Gastrocnemius medialis (tissue), 4 donors: ENCODE data around the gene APOL2. TPM values are rescaled to one million over a fixed set of nuclear protein-coding genes. Genes with fewer than 3 reads are reported as not detected.
A peak's percentile ranks its signal among the peaks of the same experiment; 100 is the strongest.

Source experiments
- ATAC-seq, 2 donors: fragments of 150-250 bp; one replicate each; pipeline ENCODE4 v1.9.1; 2016
- DNase-seq, 2 donors: peaks; one replicate each; pipeline ENCODE4 v3.0.0-alpha.2; 2019
- H3K27ac ChIP-seq, 4 donors: fragments of 200-600 bp; sonication (generic); 1 replicate in 1 of 4; 2 replicates in 3 of 4; pipeline ENCODE4 v1.5.1; 2016 to 2018; ENCODE audit warnings: mild to moderate bottlenecking in 2 of 4, moderate library complexity in 1 of 4
- H3K27me3 ChIP-seq, 3 donors: fragments of 200-600 bp; sonication (generic) in 2 of 3; 1 replicate in 1 of 3; 2 replicates in 2 of 3; pipeline versions ENCODE4 v1.5.1 to v1.6.0; 2016 to 2019; ENCODE audit warnings: mild to moderate bottlenecking in 1 of 3, moderate library complexity in 1 of 3
- H3K36me3 ChIP-seq, 2 donors: fragments of 200-600 bp; sonication (generic) in 1 of 2; one replicate each; pipeline ENCODE4 v1.5.1; 2017 to 2018
- H3K4me1 ChIP-seq, 2 donors: fragments of 200-600 bp; sonication (generic) in 1 of 2; one replicate each; pipeline ENCODE4 v1.5.1; 2016 to 2017; ENCODE audit warnings: mild to moderate bottlenecking in 2 of 2
- H3K4me3 ChIP-seq, 4 donors: fragments of 200-600 bp; sonication (generic) in 3 of 4; 1 replicate in 1 of 4; 2 replicates in 3 of 4; pipeline ENCODE4 v1.5.1; 2016 to 2019; ENCODE audit warnings: mild to moderate bottlenecking in 2 of 4
- H3K9me3 ChIP-seq, 3 donors: fragments of 200-600 bp; sonication (generic) in 2 of 3; 1 replicate in 1 of 3; 2 replicates in 2 of 3; pipeline ENCODE4 v1.5.1; 2016 to 2019
- CTCF ChIP-seq, 5 experiments: fragments of 450-650 bp in 3 of 5; fragments of 200-600 bp in 2 of 5; sonication (generic) in 2 of 5; IDR thresholded peaks in 4 of 5; conservative IDR thresholded peaks in 1 of 5; 1 replicate in 4 of 5; 2 replicates in 1 of 5; pipeline ENCODE4 v1.5.1; 2016 to 2019; ENCODE audit warnings: antibody characterized with exemption in 5 of 5, mild to moderate bottlenecking in 3 of 5, moderate library complexity in 3 of 5
- POLR2A ChIP-seq, 2 donors: fragments of 450-650 bp; IDR thresholded peaks; one replicate each; pipeline ENCODE4 v1.6.1; 2017; ENCODE audit warnings: antibody characterized with exemption in 2 of 2, mild to moderate bottlenecking in 2 of 2, moderate library complexity in 2 of 2
- in situ Hi-C, 4 donors: fragments of 200-750 bp; cut with MboI; loops; one replicate each; pipeline versions ENCODE4 v1.15.0 to v1.8.0; 2017; ENCODE audit warnings: low sequenced_read_pairs in 4 of 4
- intact Hi-C: fragments of 100-400 bp; cut with DNase I; formaldehyde crosslinking; loops from one replicate; pipeline ENCODE4 v1.15.1; 2023; ENCODE audit warnings: low total_unique reads
- total RNA-seq, 4 donors: library from RNA; depleted of rRNA; stranded (reverse); fragments of >200 nt; gene quantifications; one replicate each; pipeline versions ENCODE4 v1.1.0 to v1.2.3, GENCODE V29; 2016

The APOL2 gene
- total RNA-seq, 4 donors from 2014 or later = 8.7 to 25.5 (median 20.9) TPM

- TF ChIP-seq CTCF (IDR thresholded peaks at IDR 0.05 in 4 of 5, conservative IDR thresholded peaks at IDR 0.05 in 1 of 5) = no peak
- no peak for TF ChIP-seq POLR2A (IDR thresholded peaks at IDR 0.05)
- Histone ChIP-seq H3K36me3 (peaks cover 0 to 12% of the 10 kb centered on the region in 2 donors), H3K27me3 (no peaks in the 10 kb centered on the region), H3K4me1 (peaks cover 21 to 22% of the 10 kb centered on the region in 2 donors), H3K4me3 (no peak overlapping the region), H3K27ac (peak overlapping the region in 3 of 4 donors; percentile 59 to 81 (median 68)), H3K9me3 (no peaks in the 10 kb centered on the region)
- intact Hi-C loops (loop anchor here (5.0 kb wide), 1 partner anchor 77 kb away; no protein-coding TSS in a partner anchor), in situ Hi-C loops (no loop called here)
- DNase-seq = no peak
- ATAC-seq = peak in 1 of 2 donors; percentile 19
These were observed 15.1 kb downstream of the APOL2 start for GRCh38 chr22:36224245-36224644.

- H3K4me3 ChIP-seq = no peak overlapping the region
- no peak for TF ChIP-seq CTCF (IDR thresholded peaks at IDR 0.05 in 4 of 5, conservative IDR thresholded peaks at IDR 0.05 in 1 of 5)
- no peak for TF ChIP-seq POLR2A (IDR thresholded peaks at IDR 0.05)
- in situ Hi-C loops (no loop called here), intact Hi-C loops (loop anchor here (1.0 to 5.0 kb wide), 2 partner anchors 16 to 76 kb away; partner anchors contain the start of gene APOL2)
- no peaks in the 10 kb centered on the region for H3K27me3 ChIP-seq
- DNase-seq (peak; percentile 21 to 88), ATAC-seq (peak; percentile 61 to 91)
- no peaks in the 10 kb centered on the region for H3K9me3 ChIP-seq
- H3K36me3 ChIP-seq = peaks cover 0 to 5% of the 10 kb centered on the region in 2 donors
- H3K4me1 ChIP-seq = peaks cover 21 to 22% of the 10 kb centered on the region in 2 donors
- H3K27ac ChIP-seq = peak overlapping the region; percentile 59 to 81 (median 64)
These were observed 15.8 kb downstream of the APOL2 start for GRCh38 chr22:36223504-36223903.

- DNase-seq = no peak
- Histone ChIP-seq H3K27ac (peak overlapping the region; percentile 59 to 81 (median 64)), H3K27me3 (no peaks in the 10 kb centered on the region), H3K9me3 (no peaks in the 10 kb centered on the region), H3K4me1 (peaks cover 19 to 22% of the 10 kb centered on the region in 2 donors), H3K36me3 (no peaks in the 10 kb centered on the region), H3K4me3 (no peak overlapping the region)
- TF ChIP-seq POLR2A (IDR thresholded peaks at IDR 0.05) (no peak), CTCF (IDR thresholded peaks at IDR 0.05 in 4 of 5, conservative IDR thresholded peaks at IDR 0.05 in 1 of 5) (no peak)
- intact Hi-C loops = loop anchor here (1.0 to 5.0 kb wide), 2 partner anchors 16 to 76 kb away; partner anchors contain the start of gene APOL2
- ATAC-seq = peak in 1 of 2 donors; percentile 6
- in situ Hi-C loops = no loop called here
These were observed 16.4 kb downstream of the APOL2 start for GRCh38 chr22:36222887-36223450.

- TF ChIP-seq POLR2A (IDR thresholded peaks at IDR 0.05) (no peak), CTCF (IDR thresholded peaks at IDR 0.05 in 4 of 5, conservative IDR thresholded peaks at IDR 0.05 in 1 of 5) (peak; percentile 27 to 69 (median 56))
- ATAC-seq = no peak
These were observed 17.3 kb downstream of the APOL2 start for GRCh38 chr22:36221799-36222751.

More at GRCh38 chr22:36221799-36222751, 17.3 kb downstream of the APOL2 start:
- Histone ChIP-seq H3K27me3 (no peaks in the 10 kb centered on the region), H3K27ac (no peak overlapping the region), H3K4me1 (peaks cover 12 to 15% of the 10 kb centered on the region in 2 donors), H3K9me3 (no peaks in the 10 kb centered on the region), H3K4me3 (no peak overlapping the region), H3K36me3 (no peaks in the 10 kb centered on the region)
- DNase-seq = peak in 1 of 2 donors; percentile 40
- in situ Hi-C loops = no loop called here
- intact Hi-C loops = loop anchor here (2.0 to 5.0 kb wide), 2 partner anchors 23 to 75 kb away; no protein-coding TSS in a partner anchor
